Stimulated activated naive CD8-positive, alpha-beta T cell treated with anti-CD3 and anti-CD28 coated beads, Interleukin-15, Interleukin-2, amounts not matched to agents 100 ng/mL and 50 ng/mL, for 24 hours (primary cell): ENCODE results near the gene ENDOU.
A peak's percentile ranks its signal among the peaks of the same experiment; 100 is the strongest.

ENCODE experiments used
- H3K27ac Mint-ChIP-seq: one replicate; pipeline ENCODE4 v1.8.0; 2021; ENCODE audit warnings: mild to moderate bottlenecking, mixed read lengths
- H3K27me3 Mint-ChIP-seq: one replicate; pipeline ENCODE4 v1.8.0; 2021; ENCODE audit warnings: mixed read lengths
- H3K36me3 Mint-ChIP-seq: one replicate; pipeline ENCODE4 v1.8.0; 2021; ENCODE audit warnings: low read depth, mixed read lengths
- H3K4me1 Mint-ChIP-seq: one replicate; pipeline ENCODE4 v1.8.0; 2021; ENCODE audit warnings: low read depth, mixed read lengths
- H3K4me3 Mint-ChIP-seq: one replicate; pipeline ENCODE4 v1.8.0; 2021; ENCODE audit warnings: mild to moderate bottlenecking, mixed read lengths
- H3K9me3 Mint-ChIP-seq: one replicate; pipeline ENCODE4 v1.8.0; 2021; ENCODE audit warnings: mixed read lengths

ENDOU gene

GRCh38 chr12:47725091-47725772, at the start of gene ENDOU:
ENDOU (minus strand) TSS chr12:47725490; CDS start chr12:47725413, 77 bp downstream.
- Mint-ChIP-seq H3K4me1 (peaks cover 50% of the 10 kb centered on the region), H3K27me3 (no peaks in the 10 kb centered on the region), H3K4me3 (no peak within 1 kb of the TSS), H3K27ac (no peak within 1 kb of the TSS), H3K36me3 (peaks cover 13% of the 10 kb centered on the region), H3K9me3 (no peaks in the 10 kb centered on the region)

GRCh38 chr12:47774663-47775062, 49.4 kb upstream of the ENDOU start:
- Mint-ChIP-seq H3K27me3 (no peaks in the 10 kb centered on the region), H3K4me1 (peaks cover 39% of the 10 kb centered on the region), H3K4me3 (peak overlapping the region; percentile 87), H3K9me3 (no peaks in the 10 kb centered on the region), H3K36me3 (no peaks in the 10 kb centered on the region), H3K27ac (no peak overlapping the region)

- Mint-ChIP-seq H3K27ac (peak overlapping the region; percentile 11), H3K4me1 (peaks cover 33% of the 10 kb centered on the region), H3K27me3 (no peaks in the 10 kb centered on the region), H3K4me3 (peak overlapping the region; percentile 87), H3K9me3 (no peaks in the 10 kb centered on the region), H3K36me3 (no peaks in the 10 kb centered on the region)
Measured at GRCh38 chr12:47773858-47774580, 48.7 kb upstream of the ENDOU start.

- H3K27me3 Mint-ChIP-seq = no peaks in the 10 kb centered on the region
- H3K36me3 Mint-ChIP-seq = no peaks in the 10 kb centered on the region
- no peaks in the 10 kb centered on the region for H3K9me3 Mint-ChIP-seq
- H3K27ac Mint-ChIP-seq = peak within 1 kb of the TSS; percentile 19
- peak within 1 kb of the TSS; percentile 87 for H3K4me3 Mint-ChIP-seq
- H3K4me1 Mint-ChIP-seq = peaks cover 32% of the 10 kb centered on the region
Measured at GRCh38 chr12:47773062-47773857, 48.0 kb upstream of the ENDOU start, which contains the start of gene SLC48A1. SLC48A1 (plus strand) TSS chr12:47773238; CDS start chr12:47773305, 67 bp downstream.

GRCh38 chr12:47772738-47773061, 47.4 kb upstream of the ENDOU start:
- peaks cover 30% of the 10 kb centered on the region for H3K4me1 Mint-ChIP-seq
- peak overlapping the region; percentile 83 for H3K4me3 Mint-ChIP-seq
- H3K9me3 Mint-ChIP-seq = no peaks in the 10 kb centered on the region
- H3K27me3 Mint-ChIP-seq = no peaks in the 10 kb centered on the region
- no peaks in the 10 kb centered on the region for H3K36me3 Mint-ChIP-seq
- H3K27ac Mint-ChIP-seq = peak overlapping the region; percentile 19

GRCh38 chr12:47772094-47772660, 46.9 kb upstream of the ENDOU start:
- H3K4me3 Mint-ChIP-seq = peak overlapping the region; percentile 83
- peak overlapping the region; percentile 19 for H3K27ac Mint-ChIP-seq
- H3K9me3 Mint-ChIP-seq = no peaks in the 10 kb centered on the region
- H3K27me3 Mint-ChIP-seq = peaks cover 3% of the 10 kb centered on the region
- H3K36me3 Mint-ChIP-seq = no peaks in the 10 kb centered on the region
- peaks cover 26% of the 10 kb centered on the region for H3K4me1 Mint-ChIP-seq

GRCh38 chr12:47771304-47771703, 46.0 kb upstream of the ENDOU start:
- Mint-ChIP-seq H3K27me3 (peaks cover 3% of the 10 kb centered on the region), H3K4me3 (no peak overlapping the region), H3K9me3 (no peaks in the 10 kb centered on the region), H3K4me1 (peaks cover 24% of the 10 kb centered on the region), H3K27ac (no peak overlapping the region), H3K36me3 (no peaks in the 10 kb centered on the region)

GRCh38 chr12:47770086-47770726, 44.9 kb upstream of the ENDOU start:
- Mint-ChIP-seq H3K27me3 (peaks cover 3% of the 10 kb centered on the region), H3K36me3 (no peaks in the 10 kb centered on the region), H3K4me3 (no peak overlapping the region), H3K9me3 (no peaks in the 10 kb centered on the region), H3K4me1 (peaks cover 18% of the 10 kb centered on the region), H3K27ac (no peak overlapping the region)

- peaks cover 12% of the 10 kb centered on the region for H3K4me1 Mint-ChIP-seq
- no peaks in the 10 kb centered on the region for H3K9me3 Mint-ChIP-seq
- no peak overlapping the region for H3K4me3 Mint-ChIP-seq
- peaks cover 3% of the 10 kb centered on the region for H3K27me3 Mint-ChIP-seq
- no peak overlapping the region for H3K27ac Mint-ChIP-seq
- no peaks in the 10 kb centered on the region for H3K36me3 Mint-ChIP-seq
Measured at GRCh38 chr12:47769234-47770085, 44.2 kb upstream of the ENDOU start.

- Mint-ChIP-seq H3K27ac (no peak overlapping the region), H3K27me3 (peaks cover 3% of the 10 kb centered on the region), H3K36me3 (no peaks in the 10 kb centered on the region), H3K4me1 (peaks cover 5% of the 10 kb centered on the region), H3K4me3 (no peak overlapping the region), H3K9me3 (no peaks in the 10 kb centered on the region)
Measured at GRCh38 chr12:47768323-47768811, 43.1 kb upstream of the ENDOU start.

- Mint-ChIP-seq H3K4me3 (no peak overlapping the region), H3K36me3 (no peaks in the 10 kb centered on the region), H3K9me3 (no peaks in the 10 kb centered on the region), H3K27me3 (peaks cover 3% of the 10 kb centered on the region), H3K4me1 (peaks cover under 1% of the 10 kb centered on the region), H3K27ac (no peak overlapping the region)
Measured at GRCh38 chr12:47767216-47767724, 42.0 kb upstream of the ENDOU start.

GRCh38 chr12:47766502-47767215, 41.4 kb upstream of the ENDOU start:
- Mint-ChIP-seq H3K36me3 (no peaks in the 10 kb centered on the region), H3K4me3 (no peak overlapping the region), H3K27ac (no peak overlapping the region), H3K9me3 (no peaks in the 10 kb centered on the region), H3K27me3 (peaks cover 3% of the 10 kb centered on the region), H3K4me1 (no peaks in the 10 kb centered on the region)
